Caki2 (cell line): ENCODE data around the gene USP15. TPM values are rescaled to one million over a fixed set of nuclear protein-coding genes. Genes with fewer than 3 reads are reported as not detected.
"Not testable (repeated sequence)": the region's sequence is repeated elsewhere in the genome, so short reads cannot be mapped to it uniquely, and the experiment has no call there.

Experiments used
- DNase-seq: peaks from one replicate; pipeline ENCODE4 v3.0.0-alpha.2; 2015; ENCODE audit warnings: low read depth
- in situ Hi-C: cut with HindIII; loops from 2 replicates; pipeline ENCODE4 v1.10.0; 2016; ENCODE audit warnings: low sequenced_read_pairs, low pct_unique_long_range_greater_than_20kb, mixed read lengths
- total RNA-seq: library from RNA; depleted of rRNA; stranded (reverse); fragments of >200 nt; shearing (Covaris generic); gene quantifications from 2 replicates; pipeline ENCODE4 v1.2.3, GENCODE V29; 2014; ENCODE audit warnings: low replicate concordance; rRNA removed

The USP15 gene
- total RNA-seq, 1 experiment from 2014 or later: 13.1 TPM

DNA sequence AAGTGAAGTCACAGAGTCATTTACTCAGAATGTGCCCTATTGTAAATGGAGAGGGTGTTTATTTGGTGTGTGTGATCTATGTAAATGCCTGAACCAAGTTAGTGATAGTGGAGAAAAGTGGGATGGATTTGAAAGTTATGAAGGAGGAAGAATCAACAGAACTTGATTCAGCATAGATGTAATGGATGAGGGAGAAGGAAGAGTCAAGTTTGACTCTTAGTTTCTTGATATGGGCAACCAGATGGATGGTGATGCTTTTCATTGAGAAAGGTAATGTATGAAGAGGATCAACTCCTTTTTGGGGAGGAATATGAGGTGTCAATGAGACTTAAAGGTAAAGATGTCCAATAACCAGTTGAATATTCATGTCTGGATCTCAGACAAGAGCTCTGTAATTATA lies 199.8 kb downstream of the USP15 start:
- no peak for DNase-seq
- in situ Hi-C loops: no loop called here

DNA sequence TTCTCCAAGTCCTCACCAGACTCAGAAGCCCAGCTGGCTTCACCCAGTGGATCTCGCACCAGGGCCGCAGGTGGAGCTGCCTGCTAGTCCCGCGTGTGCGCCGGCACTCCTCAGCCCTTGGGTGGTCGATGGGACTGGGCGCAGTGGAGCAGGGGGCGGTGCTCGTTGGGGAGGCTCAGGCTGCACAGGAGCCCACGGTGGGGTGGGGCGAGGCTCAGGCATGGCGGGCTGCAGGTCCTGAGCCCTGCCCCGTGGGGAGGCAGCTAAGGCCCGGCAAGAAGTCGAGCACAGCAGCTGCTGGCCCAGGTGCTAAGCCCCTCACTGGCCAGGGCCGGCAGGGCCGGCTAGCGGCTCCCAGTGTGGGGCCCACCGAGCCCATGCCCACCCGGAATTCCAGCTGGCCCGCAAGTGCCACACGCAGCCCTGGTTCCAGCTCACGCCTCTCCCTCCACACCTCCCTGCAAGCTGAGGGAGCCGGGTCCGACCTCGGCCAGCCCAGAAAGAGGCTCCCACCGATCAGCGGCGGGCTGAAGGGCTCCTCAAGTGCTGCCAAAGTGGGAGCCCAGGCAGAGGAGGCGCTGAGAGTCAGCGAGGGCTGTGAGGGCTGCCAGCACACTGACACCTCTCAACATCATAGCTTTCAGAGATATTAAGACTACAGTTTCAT lies 201.1 kb downstream of the USP15 start:
- in situ Hi-C loops, DNase-seq: not testable (repeated sequence)

- DNase-seq, in situ Hi-C loops: not testable (repeated sequence)
Measured at GRCh38 chr12:62463252-62463651, 203.0 kb downstream of the USP15 start.

Other genes with a start within 250 kb of the USP15 start
- 16.5 and 32.4 TPM in 2 replicates for gene MON2, start 206.4 kb downstream of the USP15 start, total RNA-seq